OCI-LY7 (cell line): ENCODE data around the gene COPE. TPM values are rescaled to one million over a fixed set of nuclear protein-coding genes. Genes with fewer than 3 reads are reported as not detected.

Experiments used
- BruUV-seq: library from RNA; stranded (reverse); fragments of 400-500 nt; replicated peaks from 2 replicates; lab custom pipeline; 2021; lab: Mats Ljungman, UMichigan
- CTCF ChIA-PET: fragments of 300-600 bp; sonication (Branson Sonifier 250); formaldehyde crosslinking; loops from one replicate; lab custom pipeline; 2022; ENCODE audit warnings: antibody characterized with exemption; ENCODE audit not compliant: unreplicated experiment; lab: Charles Lee
- POLR2A ChIA-PET: fragments of 300-600 bp; sonication (Branson Sonifier 250); formaldehyde crosslinking; loops from one replicate; lab custom pipeline; 2022; ENCODE audit warnings: antibody characterized with exemption; lab: Charles Lee
- DNase-seq: peaks from one replicate; pipeline ENCODE4 v3.0.0-alpha.2; 2015; ENCODE audit warnings: low spot score
- H2AFZ ChIP-seq: fragments of 200-600 bp; sonication (generic), shearing (Covaris generic); 2 replicates; pipeline ENCODE4 v1.6.1; 2014; ENCODE audit warnings: mild to moderate bottlenecking, antibody characterized with exemption, low read length, moderate library complexity
- H3K27ac ChIP-seq: fragments of 200-600 bp; sonication (generic); 2 replicates; pipeline ENCODE4 v1.5.1; 2014; ENCODE audit warnings: mixed run types, low read depth, mild to moderate bottlenecking, moderate library complexity, low read length, inconsistent platforms; ENCODE audit not compliant: poor library complexity, severe bottlenecking
- H3K36me3 ChIP-seq: fragments of 200-600 bp; sonication (generic); 2 replicates; pipeline ENCODE4 v1.6.1; 2014; ENCODE audit warnings: mild to moderate bottlenecking, antibody characterized with exemption, low read length, moderate library complexity, mixed read lengths; ENCODE audit not compliant: insufficient read depth
- H3K4me1 ChIP-seq: fragments of 200-600 bp; sonication (generic); 2 replicates; pipeline ENCODE4 v1.5.1; 2014; ENCODE audit warnings: mild to moderate bottlenecking, low read length; ENCODE audit not compliant: insufficient read depth, poor library complexity, severe bottlenecking
- H3K4me2 ChIP-seq: fragments of 200-600 bp; sonication (generic); 2 replicates; pipeline ENCODE4 v1.6.1; 2014; ENCODE audit warnings: mild to moderate bottlenecking, low read length
- H3K4me3 ChIP-seq: fragments of 200-600 bp; sonication (generic); 2 replicates; pipeline ENCODE4 v1.5.1; 2014; ENCODE audit warnings: mild to moderate bottlenecking, low read depth, low read length; ENCODE audit not compliant: poor library complexity, severe bottlenecking
- H3K79me2 ChIP-seq: fragments of 200-600 bp; sonication (generic); 2 replicates; pipeline ENCODE4 v1.6.1; 2016; ENCODE audit warnings: low read depth, mild to moderate bottlenecking, low read length, moderate library complexity, mixed read lengths; ENCODE audit not compliant: insufficient read depth
- H3K9me2 ChIP-seq: fragments of 200-600 bp; sonication (generic); 2 replicates; pipeline ENCODE4 v1.6.1; 2016; ENCODE audit warnings: mild to moderate bottlenecking, low read length, mixed read lengths; ENCODE audit not compliant: insufficient read depth
- H3K9me3 ChIP-seq: fragments of 200-600 bp; sonication (generic); 2 replicates; pipeline ENCODE4 v1.6.1; 2014; ENCODE audit warnings: mild to moderate bottlenecking, mixed run types, low read length, mixed read lengths
- H4K20me1 ChIP-seq: fragments of 200-600 bp; sonication (generic); 2 replicates; pipeline ENCODE4 v1.6.1; 2014; ENCODE audit warnings: mild to moderate bottlenecking, antibody characterized with exemption, low read length, moderate library complexity, mixed read lengths; ENCODE audit not compliant: insufficient read depth
- EZH2phosphoT487 ChIP-seq: fragments of 200-600 bp; sonication (generic); IDR thresholded peaks from 2 replicates; pipeline ENCODE4 v1.6.1; 2018; ENCODE audit warnings: low read depth, borderline replicate concordance, mild to moderate bottlenecking, mixed run types, antibody characterized with exemption, low read length, moderate library complexity, mixed read lengths
- intact Hi-C: fragments of 100-400 bp; cut with micrococcal nuclease; formaldehyde crosslinking; loops from one replicate; pipeline ENCODE4 v1.10.0; 2022; ENCODE audit not compliant: unreplicated experiment
- total RNA-seq, 2 experiments: library from RNA; depleted of rRNA in 1 of 2; stranded (reverse); fragments of >200 nt in 1 of 2; shearing (Covaris generic) in 1 of 2; gene quantifications; 2 replicates each; pipeline ENCODE4 v1.2.3, GENCODE V29; 2014 to 2022
- TF ChIP-seq, protein P1 (sequence below): fragments of 200-600 bp; sonication (generic); conservative IDR thresholded peaks from 2 replicates; pipeline ENCODE4 v1.5.1; 2014; ENCODE audit warnings: mild to moderate bottlenecking, antibody characterized with exemption, low read length, moderate library complexity, mixed read lengths

The COPE gene
- total RNA-seq, 2 experiments from 2014 or later = 255 to 256 TPM

DNA sequence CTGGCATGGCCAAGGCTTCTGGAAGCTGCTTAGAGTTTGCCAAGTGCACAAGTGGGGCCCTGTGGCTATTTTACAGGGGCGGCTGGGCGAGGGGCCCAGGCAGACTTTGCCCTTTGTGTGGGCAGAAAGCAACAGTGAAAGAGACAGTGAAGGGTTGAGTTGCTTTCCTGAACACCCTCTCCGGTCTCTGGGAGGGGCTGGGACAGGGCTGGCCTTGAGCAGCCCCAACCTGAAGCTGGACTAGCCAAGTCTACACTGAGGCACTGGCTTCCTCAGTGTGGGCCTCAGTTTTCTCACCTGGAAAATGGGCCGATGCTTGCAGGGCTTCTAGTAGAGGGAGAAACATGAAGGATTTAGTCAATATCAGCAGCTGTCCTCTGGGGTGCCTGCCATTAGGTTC lies 24.3 kb upstream of the COPE start:
- Histone ChIP-seq H3K36me3 (no peaks in the 10 kb centered on the region), H2AFZ (no peak overlapping the region), H3K79me2 (no peaks in the 10 kb centered on the region), H3K9me2 (no peaks in the 10 kb centered on the region), H3K4me1 (peaks cover 77% of the 10 kb centered on the region), H3K27ac (peak overlapping the region; percentile 6), H3K4me2 (no peak overlapping the region), H3K4me3 (no peak overlapping the region), H4K20me1 (no peaks in the 10 kb centered on the region), H3K9me3 (no peaks in the 10 kb centered on the region)
- ChIA-PET CTCF (no interaction called here), POLR2A (interaction anchor here (0.5 to 0.6 kb wide), 2 partner anchors 13 to 16 kb away, joined by 3 to 4 read pairs; no protein-coding TSS in a partner anchor)
- no peak for DNase-seq
- no TSS peak for BruUV-seq
- intact Hi-C loops = loop anchor here (5.0 kb wide), 1 partner anchor 44 kb away; no protein-coding TSS in a partner anchor
- no peak for TF ChIP-seq EZH2phosphoT487
- TF ChIP-seq, protein P1, sequence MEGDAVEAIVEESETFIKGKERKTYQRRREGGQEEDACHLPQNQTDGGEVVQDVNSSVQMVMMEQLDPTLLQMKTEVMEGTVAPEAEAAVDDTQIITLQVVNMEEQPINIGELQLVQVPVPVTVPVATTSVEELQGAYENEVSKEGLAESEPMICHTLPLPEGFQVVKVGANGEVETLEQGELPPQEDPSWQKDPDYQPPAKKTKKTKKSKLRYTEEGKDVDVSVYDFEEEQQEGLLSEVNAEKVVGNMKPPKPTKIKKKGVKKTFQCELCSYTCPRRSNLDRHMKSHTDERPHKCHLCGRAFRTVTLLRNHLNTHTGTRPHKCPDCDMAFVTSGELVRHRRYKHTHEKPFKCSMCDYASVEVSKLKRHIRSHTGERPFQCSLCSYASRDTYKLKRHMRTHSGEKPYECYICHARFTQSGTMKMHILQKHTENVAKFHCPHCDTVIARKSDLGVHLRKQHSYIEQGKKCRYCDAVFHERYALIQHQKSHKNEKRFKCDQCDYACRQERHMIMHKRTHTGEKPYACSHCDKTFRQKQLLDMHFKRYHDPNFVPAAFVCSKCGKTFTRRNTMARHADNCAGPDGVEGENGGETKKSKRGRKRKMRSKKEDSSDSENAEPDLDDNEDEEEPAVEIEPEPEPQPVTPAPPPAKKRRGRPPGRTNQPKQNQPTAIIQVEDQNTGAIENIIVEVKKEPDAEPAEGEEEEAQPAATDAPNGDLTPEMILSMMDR = no peak

DNA sequence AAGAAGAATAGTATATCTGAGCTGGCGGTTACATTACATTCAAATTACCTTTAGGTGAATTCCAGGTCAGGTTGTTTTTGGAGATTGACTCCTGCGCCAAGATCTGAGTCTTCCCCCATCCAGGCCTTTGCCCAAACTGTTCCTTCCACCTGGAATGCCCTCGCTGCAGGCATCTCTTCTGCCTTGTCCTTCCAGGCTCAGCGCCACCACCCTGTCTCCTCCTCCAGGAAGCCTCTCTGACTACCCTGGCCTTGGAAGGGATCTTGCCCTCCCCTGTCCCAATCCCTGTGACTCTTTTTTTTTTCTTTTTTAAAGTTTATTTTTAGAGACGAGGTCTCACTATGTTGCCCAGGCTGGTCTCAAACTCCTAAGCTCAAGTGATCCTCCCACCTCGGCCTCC lies 23.5 kb upstream of the COPE start:
- Histone ChIP-seq H3K4me3 (no peak overlapping the region), H3K36me3 (no peaks in the 10 kb centered on the region), H3K9me3 (no peaks in the 10 kb centered on the region), H3K9me2 (no peaks in the 10 kb centered on the region), H3K4me1 (peaks cover 69% of the 10 kb centered on the region), H2AFZ (no peak overlapping the region), H4K20me1 (no peaks in the 10 kb centered on the region), H3K4me2 (no peak overlapping the region), H3K79me2 (no peaks in the 10 kb centered on the region), H3K27ac (no peak overlapping the region)
- ChIA-PET CTCF (no interaction called here), POLR2A (interaction anchor here (0.6 to 1.5 kb wide), 2 partner anchors 14 to 23 kb away, joined by 4 read pairs; partner anchors contain the start of genes COPE and DDX49)
- no peak for DNase-seq
- no TSS peak for BruUV-seq
- TF ChIP-seq EZH2phosphoT487 = no peak
- TF ChIP-seq, protein P1 = no peak
- intact Hi-C loops = loop anchor here (5.0 kb wide), 1 partner anchor 45 kb away; no protein-coding TSS in a partner anchor

DNA sequence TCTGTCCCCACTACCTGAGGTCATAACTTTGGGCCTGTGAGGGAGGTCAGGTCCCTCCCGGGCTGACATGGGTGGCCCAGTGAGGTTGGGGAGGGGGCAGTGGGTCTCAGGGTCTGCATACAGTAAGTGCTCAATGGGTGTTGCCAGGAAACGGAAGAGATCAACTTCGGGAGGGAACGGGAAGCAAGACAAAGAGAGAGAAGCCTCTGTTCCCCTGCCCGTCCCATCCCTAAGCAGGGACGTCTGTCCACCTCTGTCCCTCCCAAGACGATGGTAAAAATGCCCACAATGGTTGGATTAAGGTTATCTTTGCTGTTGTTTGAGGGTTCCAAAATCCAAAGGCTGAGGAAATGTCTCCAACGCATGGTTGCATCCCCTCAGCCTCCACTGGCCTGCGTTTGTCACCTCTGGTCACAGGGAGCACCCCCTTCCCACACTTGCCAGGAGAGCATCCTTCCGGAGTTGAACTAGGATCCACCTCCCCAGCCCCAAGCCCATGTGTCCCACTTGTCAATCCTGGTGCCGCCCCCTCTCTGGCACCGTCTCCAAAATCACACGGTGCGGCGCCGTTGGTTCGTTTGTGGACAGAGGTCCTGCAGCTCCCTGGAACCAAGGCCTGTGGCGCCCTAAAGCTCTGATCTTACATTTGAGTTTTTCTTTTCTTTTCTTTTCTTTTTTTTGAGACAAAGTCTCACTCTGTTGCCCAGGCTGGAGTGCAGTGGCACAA lies 22.6 kb upstream of the COPE start:
- ChIA-PET CTCF (no interaction called here), POLR2A (interaction anchor here (1.5 kb wide), 1 partner anchor 23 kb away, joined by 4 read pairs; the partner anchor contains the start of genes COPE and DDX49)
- Histone ChIP-seq H3K4me2 (peak overlapping the region; percentile 63), H3K27ac (no peak overlapping the region), H4K20me1 (no peaks in the 10 kb centered on the region), H3K4me3 (peak overlapping the region; percentile 59), H3K9me2 (no peaks in the 10 kb centered on the region), H2AFZ (peak overlapping the region; percentile 44), H3K4me1 (peaks cover 60% of the 10 kb centered on the region), H3K36me3 (no peaks in the 10 kb centered on the region), H3K79me2 (no peaks in the 10 kb centered on the region), H3K9me3 (no peaks in the 10 kb centered on the region)
- intact Hi-C loops = loop anchor here (5.0 kb wide), 1 partner anchor 46 kb away; no protein-coding TSS in a partner anchor
- DNase-seq = no peak
- no TSS peak for BruUV-seq
- TF ChIP-seq EZH2phosphoT487 = no peak
- TF ChIP-seq, protein P1 = no peak
